Measurements from ENCODE around the gene ALOX5AP. TPM values are rescaled to one million over a fixed set of nuclear protein-coding genes. Genes with fewer than 3 reads are reported as not detected.

ALOX5AP gene
- total and polyA plus RNA-seq, 12 donors, result 2.8 to 122 (median 39.8) TPM

DNA sequence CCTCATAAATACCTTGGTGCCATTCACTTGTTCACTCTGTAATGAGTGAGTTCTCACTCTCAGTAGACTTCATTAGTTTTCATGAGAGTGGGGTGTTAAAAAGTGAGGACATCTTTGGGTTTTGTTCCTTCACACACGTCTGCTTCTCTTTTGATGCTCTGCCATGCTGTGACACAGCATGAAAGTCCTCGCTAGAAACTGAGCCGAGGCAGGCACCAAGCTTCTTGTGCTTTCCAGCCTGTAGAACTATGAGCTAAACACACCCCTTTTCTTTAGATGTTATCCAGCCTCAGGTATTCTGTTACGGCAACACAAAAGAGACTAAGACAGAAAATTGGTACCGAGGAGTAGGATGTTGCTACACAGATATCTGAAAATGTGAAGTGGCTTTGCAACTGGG, 43.7 kb downstream of the ALOX5AP start:
- Histone ChIP-seq H3K4me1 (replicated peaks in 1 of 2) (no peaks in the 10 kb centered on the region), H3K27me3 (no peaks in the 10 kb centered on the region), H3K9me3 (replicated peaks in 1 of 3) (no peaks in the 10 kb centered on the region), H3K4me3 (no peak overlapping the region), H3K27ac (no peak overlapping the region), H3K36me3 (replicated peaks in 1 of 2) (no peaks in the 10 kb centered on the region)
- DNase-seq, result no peak
- TF ChIP-seq, protein P1, sequence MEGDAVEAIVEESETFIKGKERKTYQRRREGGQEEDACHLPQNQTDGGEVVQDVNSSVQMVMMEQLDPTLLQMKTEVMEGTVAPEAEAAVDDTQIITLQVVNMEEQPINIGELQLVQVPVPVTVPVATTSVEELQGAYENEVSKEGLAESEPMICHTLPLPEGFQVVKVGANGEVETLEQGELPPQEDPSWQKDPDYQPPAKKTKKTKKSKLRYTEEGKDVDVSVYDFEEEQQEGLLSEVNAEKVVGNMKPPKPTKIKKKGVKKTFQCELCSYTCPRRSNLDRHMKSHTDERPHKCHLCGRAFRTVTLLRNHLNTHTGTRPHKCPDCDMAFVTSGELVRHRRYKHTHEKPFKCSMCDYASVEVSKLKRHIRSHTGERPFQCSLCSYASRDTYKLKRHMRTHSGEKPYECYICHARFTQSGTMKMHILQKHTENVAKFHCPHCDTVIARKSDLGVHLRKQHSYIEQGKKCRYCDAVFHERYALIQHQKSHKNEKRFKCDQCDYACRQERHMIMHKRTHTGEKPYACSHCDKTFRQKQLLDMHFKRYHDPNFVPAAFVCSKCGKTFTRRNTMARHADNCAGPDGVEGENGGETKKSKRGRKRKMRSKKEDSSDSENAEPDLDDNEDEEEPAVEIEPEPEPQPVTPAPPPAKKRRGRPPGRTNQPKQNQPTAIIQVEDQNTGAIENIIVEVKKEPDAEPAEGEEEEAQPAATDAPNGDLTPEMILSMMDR (IDR thresholded peaks at IDR 0.05), result no peak
- no peak for TF ChIP-seq POLR2A (IDR thresholded peaks at IDR 0.05)
- intact Hi-C loops (cut with DNase I), result no loop called here
- 83 to 93% (median 89%) methylated on average over 5 of the region's 5 CpGs for WGBS, 4 donors

DNA sequence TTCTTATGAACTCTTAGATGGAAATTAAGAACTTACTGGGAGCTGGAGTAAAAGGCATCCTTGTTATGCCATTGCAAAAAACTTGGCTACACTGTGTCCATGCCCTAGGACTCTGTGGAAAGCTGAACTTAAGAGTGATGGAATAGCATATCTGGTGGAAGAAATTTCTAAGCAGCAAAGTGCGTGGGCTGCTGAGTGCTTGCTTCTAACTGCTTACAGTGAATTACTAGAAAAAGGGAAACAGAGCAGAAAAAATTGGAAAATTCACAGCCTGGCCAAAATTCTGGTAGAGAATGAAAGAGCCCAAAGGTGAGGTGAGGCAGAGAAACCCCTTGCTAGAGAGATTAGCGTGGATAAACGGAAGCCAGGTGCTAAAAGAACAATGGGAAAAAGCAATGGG, 44.3 kb downstream of the ALOX5AP start:
- Histone ChIP-seq H3K36me3 (replicated peaks in 1 of 2) (no peaks in the 10 kb centered on the region), H3K4me3 (no peak overlapping the region), H3K27ac (no peak overlapping the region), H3K27me3 (no peaks in the 10 kb centered on the region), H3K9me3 (replicated peaks in 1 of 3) (no peaks in the 10 kb centered on the region), H3K4me1 (replicated peaks in 1 of 2) (no peaks in the 10 kb centered on the region)
- WGBS, 4 donors, result 75 to 84% (median 81%) methylated on average over 3 of the region's 3 CpGs
- intact Hi-C loops (cut with DNase I), result no loop called here
- TF ChIP-seq POLR2A (IDR thresholded peaks at IDR 0.05), result no peak
- TF ChIP-seq, protein P1 (IDR thresholded peaks at IDR 0.05), result no peak
- DNase-seq, result no peak

DNA sequence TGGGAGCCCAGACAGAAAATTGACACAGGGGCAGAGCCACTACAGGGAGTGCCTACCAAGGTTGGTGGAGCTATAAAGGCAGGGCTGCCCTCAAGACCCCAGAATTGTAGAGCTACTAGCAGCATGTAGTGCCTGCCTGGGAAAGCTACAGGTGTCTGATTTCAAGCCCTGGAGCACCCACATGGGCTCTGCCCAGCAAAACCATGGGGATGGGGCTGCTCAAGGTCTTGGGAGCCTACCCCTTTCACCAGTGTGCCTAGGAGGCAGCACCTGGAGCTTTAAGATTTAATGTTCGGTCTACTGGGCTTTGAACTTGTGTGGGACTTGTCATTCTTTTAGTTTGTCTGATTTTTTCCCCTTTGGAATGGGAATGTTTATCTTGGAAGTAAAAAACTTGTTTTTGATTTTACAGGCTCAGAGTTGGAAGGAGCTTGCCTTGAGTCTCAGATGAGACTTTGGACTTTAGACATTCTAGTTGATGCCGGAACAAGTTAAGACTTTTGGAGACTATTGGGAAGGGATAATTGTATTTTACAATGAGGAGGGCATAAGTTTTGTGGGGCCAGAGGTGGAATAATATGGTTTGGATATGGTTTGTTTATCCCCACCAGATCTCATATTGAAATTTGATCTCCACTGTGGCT, 45.1 kb downstream of the ALOX5AP start:
- Histone ChIP-seq H3K27me3 (no peaks in the 10 kb centered on the region), H3K9me3 (replicated peaks in 1 of 3) (no peaks in the 10 kb centered on the region), H3K36me3 (replicated peaks in 1 of 2) (no peaks in the 10 kb centered on the region), H3K27ac (no peak overlapping the region), H3K4me3 (no peak overlapping the region), H3K4me1 (replicated peaks in 1 of 2) (no peaks in the 10 kb centered on the region)
- intact Hi-C loops (cut with DNase I), result no loop called here
- 76 to 88% (median 82%) methylated on average over 2 of the region's 2 CpGs for WGBS, 4 donors
- TF ChIP-seq POLR2A (IDR thresholded peaks at IDR 0.05), result no peak
- TF ChIP-seq, protein P1 (IDR thresholded peaks at IDR 0.05), result no peak
- DNase-seq, result no peak

DNA sequence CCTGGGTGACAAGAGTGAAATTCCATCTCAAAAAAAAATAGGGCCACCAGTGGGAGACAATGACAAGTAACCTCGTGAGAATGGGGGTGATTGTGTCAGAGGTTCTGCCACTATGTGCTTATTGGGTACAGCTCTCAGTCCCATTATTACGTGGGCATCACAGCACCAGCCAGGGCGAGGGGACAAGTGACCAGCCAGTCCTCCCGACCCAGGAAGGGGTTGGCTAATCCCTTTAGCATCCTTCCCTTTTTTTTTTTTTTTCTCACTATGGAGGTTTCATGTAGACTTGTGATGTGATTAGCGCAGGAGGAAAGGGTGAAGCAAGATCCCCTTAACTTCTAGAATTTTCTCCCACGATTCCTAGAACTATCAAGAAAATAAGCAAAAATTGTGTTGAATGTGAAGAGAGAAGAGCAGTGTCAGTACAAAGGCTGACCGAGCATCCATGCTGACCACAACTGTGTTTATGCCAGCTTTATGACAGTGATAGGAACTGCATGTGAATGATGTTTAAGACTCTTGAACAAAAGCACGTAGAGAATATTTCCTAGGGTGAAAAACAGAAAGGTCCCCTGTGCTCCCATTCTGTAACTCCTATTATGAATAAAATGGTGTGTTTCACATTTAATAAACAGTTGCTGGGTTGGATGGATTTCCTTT, 50.0 kb downstream of the ALOX5AP start:
- no peaks in the 10 kb centered on the region for H3K9me3 ChIP-seq (replicated peaks in 1 of 3)
- TF ChIP-seq POLR2A (IDR thresholded peaks at IDR 0.05), result no peak
- TF ChIP-seq, protein P1 (IDR thresholded peaks at IDR 0.05), result no peak
- no peak overlapping the region for H3K4me3 ChIP-seq
- intact Hi-C loops (cut with DNase I), result no loop called here
- no peaks in the 10 kb centered on the region for H3K27me3 ChIP-seq
- 62 to 76% (median 67%) methylated on average over 8 of the region's 8 CpGs for WGBS, 4 donors
- peak in 2 of 7 donors; percentile 30 to 39 for DNase-seq
- H3K4me1 ChIP-seq (replicated peaks in 1 of 2), result no peaks in the 10 kb centered on the region
- H3K27ac ChIP-seq, result no peak overlapping the region
- no peaks in the 10 kb centered on the region for H3K36me3 ChIP-seq (replicated peaks in 1 of 2)
